Heart left ventricle (tissue), 13 donors: Measurements from ENCODE around the gene GALNT2.

ENCODE experiments used
- POLR2A ChIP-seq, 2 donors: fragments of 450-650 bp; IDR thresholded peaks; one replicate each; pipeline ENCODE4 v1.6.1; 2017; ENCODE audit warnings: antibody characterized with exemption in 2 of 2, mild to moderate bottlenecking in 2 of 2, moderate library complexity in 2 of 2
- TF ChIP-seq, protein P1 (sequence below), 12 donors: fragments of 200-600 bp; sonication (generic) in 4 of 12; IDR thresholded peaks; one replicate each; pipeline versions ENCODE4 v1.5.0 to v1.8.0; 2018 to 2022; ENCODE audit warnings: antibody characterized with exemption in 12 of 12, mild to moderate bottlenecking in 5 of 12
- donor health status: ischemic (EF 13 %, LVEDD 7.1; RV severe dilation, severe dysfunction).
- donor health status: DM: no; HTN: yes; CAD: no.
- donor health status: DM: no; HTN: no; CAD: no.
- donor health status: ischemic (EF 25% LVEDD 6.9; RV normal size, moderate dysfunction).
- donor health status: ischemic (EF 25% LVEDD 5.7; RV mildly dilated, moderate dysfunction).
- donor health status: ischemic (EF 35%, LVEDD 5.7; RV mildly dilated, moderate dysfunction).
- donor health status: nonischemic (EF 11% LVEDD 7.7; RV severe dilation, severe dysfunction).
- donor health status: DM: yes; HTN: yes; CAD: no.
- donor health status: PGD.
- donor health status: ischemic (EF 29% LVEDD 5.4; RV normal size, mild dysfunction).
- donor health status: nonischemic (EF 23%, LVEDD 6.1; RV moderate dilation, normal function).

DNA sequence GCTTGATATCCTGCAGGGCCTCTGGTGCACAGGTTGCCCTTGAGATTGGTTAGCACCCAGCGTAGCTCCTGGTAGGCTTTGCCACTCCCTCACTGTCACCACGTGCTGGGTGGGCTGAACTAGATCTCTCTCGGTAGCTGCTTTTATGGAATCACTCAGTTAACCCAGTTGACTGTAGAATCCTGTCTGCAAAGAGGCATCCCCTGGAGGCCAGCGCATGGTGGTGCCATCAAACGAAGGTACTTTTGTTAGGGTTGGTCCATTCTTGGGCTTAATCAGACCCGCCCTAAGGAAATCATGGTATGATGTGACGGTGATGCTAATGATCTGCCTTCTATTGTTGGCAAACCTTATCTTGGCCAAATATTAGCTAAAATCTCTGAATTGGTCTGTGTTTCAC is 153.4 kb downstream of the GALNT2 start:
- TF ChIP-seq, protein P1, sequence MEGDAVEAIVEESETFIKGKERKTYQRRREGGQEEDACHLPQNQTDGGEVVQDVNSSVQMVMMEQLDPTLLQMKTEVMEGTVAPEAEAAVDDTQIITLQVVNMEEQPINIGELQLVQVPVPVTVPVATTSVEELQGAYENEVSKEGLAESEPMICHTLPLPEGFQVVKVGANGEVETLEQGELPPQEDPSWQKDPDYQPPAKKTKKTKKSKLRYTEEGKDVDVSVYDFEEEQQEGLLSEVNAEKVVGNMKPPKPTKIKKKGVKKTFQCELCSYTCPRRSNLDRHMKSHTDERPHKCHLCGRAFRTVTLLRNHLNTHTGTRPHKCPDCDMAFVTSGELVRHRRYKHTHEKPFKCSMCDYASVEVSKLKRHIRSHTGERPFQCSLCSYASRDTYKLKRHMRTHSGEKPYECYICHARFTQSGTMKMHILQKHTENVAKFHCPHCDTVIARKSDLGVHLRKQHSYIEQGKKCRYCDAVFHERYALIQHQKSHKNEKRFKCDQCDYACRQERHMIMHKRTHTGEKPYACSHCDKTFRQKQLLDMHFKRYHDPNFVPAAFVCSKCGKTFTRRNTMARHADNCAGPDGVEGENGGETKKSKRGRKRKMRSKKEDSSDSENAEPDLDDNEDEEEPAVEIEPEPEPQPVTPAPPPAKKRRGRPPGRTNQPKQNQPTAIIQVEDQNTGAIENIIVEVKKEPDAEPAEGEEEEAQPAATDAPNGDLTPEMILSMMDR (IDR thresholded peaks at IDR 0.05) = no peak
- no peak for TF ChIP-seq POLR2A (IDR thresholded peaks at IDR 0.05)
